K562 treated with DMSO at 1 percent for 24 hours (cell line): ENCODE results near the gene DPRX. TPM values are rescaled to one million over a fixed set of nuclear protein-coding genes. Genes with fewer than 3 reads are reported as not detected.

ENCODE experiments used
- total RNA-seq: library from RNA; unstranded; fragments of 300-600 nt; gene quantifications from 2 replicates; pipeline ENCODE4 v1.2.3, GENCODE V29; 2022; ENCODE audit warnings: low read depth; ENCODE audit not compliant: insufficient read depth

Gene DPRX, protein sequence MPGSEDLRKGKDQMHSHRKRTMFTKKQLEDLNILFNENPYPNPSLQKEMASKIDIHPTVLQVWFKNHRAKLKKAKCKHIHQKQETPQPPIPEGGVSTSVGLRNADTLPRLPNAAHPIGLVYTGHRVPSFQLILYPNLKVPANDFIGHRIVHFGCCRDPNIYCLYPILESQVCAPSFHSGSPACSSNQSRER
- total RNA-seq, result not detected in 2 replicates

DNA sequence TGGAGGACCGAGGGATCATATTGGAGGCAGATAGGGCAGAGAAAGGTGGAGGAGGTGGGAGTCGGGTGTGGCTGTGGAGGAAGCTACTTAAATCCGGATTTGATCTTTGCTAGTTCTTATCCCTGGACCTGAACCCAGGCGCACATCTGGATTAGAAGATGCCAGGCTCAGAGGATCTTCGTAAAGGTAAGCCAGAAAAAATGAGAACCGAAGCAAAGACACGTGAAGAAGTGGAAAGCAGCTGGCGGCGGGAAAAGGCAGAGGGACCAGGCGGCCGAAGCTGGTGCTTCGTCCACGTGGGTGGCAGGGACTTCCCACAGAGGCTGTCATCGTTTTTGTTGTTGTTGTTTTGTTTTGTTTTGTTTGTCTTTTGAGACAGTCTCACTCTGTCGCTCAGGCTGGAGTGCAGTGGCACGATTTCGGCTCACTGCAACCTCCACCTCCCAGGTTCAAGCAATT is at the start of gene DPRX:
DPRX (plus strand) TSS at position 51 of the 459 bp plus-strand sequence; CDS start at position 159, 108 bp downstream.

Other genes with a start within 250 kb of the DPRX start
- gene ZNF765, start 236.8 kb upstream of the DPRX start, total RNA-seq, result 4.2 and 5.0 TPM in 2 replicates
- 6.8 and 8.5 TPM in 2 replicates for gene ZNF761, start 200.0 kb upstream of the DPRX start, total RNA-seq
- 2.0 and 2.2 TPM in 2 replicates for gene ZNF813, start 164.3 kb upstream of the DPRX start, total RNA-seq
- 2.3 and 4.3 TPM in 2 replicates for gene ZNF331, start 93.9 kb upstream of the DPRX start, total RNA-seq
- gene NLRP12, start 192.3 kb downstream of the DPRX start, total RNA-seq, result 0.17 and 0.29 TPM in 2 replicates
- 36.2 and 59.6 TPM in 2 replicates for gene MYADM, start 235.9 kb downstream of the DPRX start, total RNA-seq